H9 (cell line): ENCODE results near the gene SYDE1. TPM values are rescaled to one million over a fixed set of nuclear protein-coding genes. Genes with fewer than 3 reads are reported as not detected.

ENCODE experiments used
- DNase-seq: peaks from one replicate; pipeline ENCODE4 v3.0.0-alpha.2; 2017
- H2AFZ ChIP-seq: one replicate; pipeline ENCODE4 v1.6.1; 2013; ENCODE audit warnings: mild to moderate bottlenecking, low read length, control low read depth, moderate library complexity
- H2AK5ac ChIP-seq: 2 replicates; pipeline ENCODE4 v1.6.1; 2013; ENCODE audit warnings: low read length, control low read depth, mixed read lengths; ENCODE audit not compliant: insufficient read length
- H2BK120ac ChIP-seq: one replicate; pipeline ENCODE4 v1.6.1; 2013; ENCODE audit warnings: low read depth, mild to moderate bottlenecking, low read length, control low read depth, inconsistent platforms; ENCODE audit not compliant: poor library complexity, severe bottlenecking
- H2BK12ac ChIP-seq: 2 replicates; pipeline ENCODE4 v1.6.1; 2013; ENCODE audit warnings: low read length, control low read depth, mixed read lengths, low read depth; ENCODE audit not compliant: insufficient read length
- H2BK15ac ChIP-seq: 2 replicates; pipeline ENCODE4 v1.6.1; 2013; ENCODE audit warnings: low read depth, low read length, control low read depth
- H2BK20ac ChIP-seq: one replicate; pipeline ENCODE4 v1.6.1; 2013; ENCODE audit warnings: low read depth, mild to moderate bottlenecking, low read length, control low read depth, inconsistent platforms; ENCODE audit not compliant: poor library complexity, severe bottlenecking
- H2BK5ac ChIP-seq: 2 replicates; pipeline ENCODE4 v1.6.1; 2013; ENCODE audit warnings: low read length, control low read depth, mixed read lengths; ENCODE audit not compliant: insufficient read length
- H3K14ac ChIP-seq: 2 replicates; pipeline ENCODE4 v1.6.1; 2013; ENCODE audit warnings: low read length, control low read depth; ENCODE audit not compliant: insufficient read depth
- H3K18ac ChIP-seq: 2 replicates; pipeline ENCODE4 v1.6.1; 2013; ENCODE audit warnings: low read depth, mild to moderate bottlenecking, mixed read lengths, low read length, control low read depth; ENCODE audit not compliant: insufficient read length
- H3K23ac ChIP-seq: 2 replicates; pipeline ENCODE4 v1.6.1; 2013; ENCODE audit warnings: low read length, control low read depth, mixed read lengths, low read depth; ENCODE audit not compliant: insufficient read length
- H3K23me2 ChIP-seq: 2 replicates; pipeline ENCODE4 v1.6.1; 2013; ENCODE audit warnings: low read depth, mild to moderate bottlenecking, mixed read lengths, low read length, control low read depth; ENCODE audit not compliant: insufficient read length, poor library complexity, severe bottlenecking
- H3K27ac ChIP-seq: 2 replicates; pipeline ENCODE4 v1.5.1; 2013; ENCODE audit warnings: low read length, control low read depth, mixed read lengths, low read depth; ENCODE audit not compliant: insufficient read length
- H3K27me3 ChIP-seq: 2 replicates; pipeline ENCODE4 v1.6.1; 2013; ENCODE audit warnings: low read length, control low read depth, inconsistent platforms; ENCODE audit not compliant: insufficient read depth
- H3K4ac ChIP-seq: 2 replicates; pipeline ENCODE4 v1.6.1; 2013; ENCODE audit warnings: low read depth, mild to moderate bottlenecking, control low read depth, inconsistent platforms, low read length, moderate library complexity
- H3K4me1 ChIP-seq: 2 replicates; pipeline ENCODE4 v1.6.1; 2013; ENCODE audit warnings: low read length, control low read depth, inconsistent platforms; ENCODE audit not compliant: insufficient read depth
- H3K4me2 ChIP-seq: 2 replicates; pipeline ENCODE4 v1.6.1; 2013; ENCODE audit warnings: low read length, control low read depth, mixed read lengths; ENCODE audit not compliant: insufficient read length, insufficient read depth
- H3K56ac ChIP-seq: 2 replicates; pipeline ENCODE4 v1.6.1; 2013; ENCODE audit warnings: low read depth, mild to moderate bottlenecking, mixed read lengths, low read length, control low read depth; ENCODE audit not compliant: insufficient read length
- H3K79me1 ChIP-seq: 2 replicates; pipeline ENCODE4 v1.6.1; 2013; ENCODE audit warnings: low read depth, mild to moderate bottlenecking, moderate library complexity, low read length, control low read depth, inconsistent platforms; ENCODE audit not compliant: insufficient read depth, poor library complexity, severe bottlenecking
- H3K79me2 ChIP-seq: 2 replicates; pipeline ENCODE4 v1.6.1; 2013; ENCODE audit warnings: low read length, control low read depth, inconsistent platforms; ENCODE audit not compliant: insufficient read depth
- H3K9ac ChIP-seq: 2 replicates; pipeline ENCODE4 v1.6.1; 2013; ENCODE audit warnings: low read length, control low read depth, mixed read lengths; ENCODE audit not compliant: insufficient read length; ENCODE audit errors: extremely low read depth
- H3K9me3 ChIP-seq: one replicate; pipeline ENCODE4 v1.6.1; 2013; ENCODE audit warnings: low read depth, low read length, inconsistent platforms; ENCODE audit not compliant: control insufficient read depth
- H3T11ph ChIP-seq: one replicate; pipeline ENCODE4 v1.6.1; 2013; ENCODE audit warnings: mild to moderate bottlenecking, low read length, control low read depth, inconsistent platforms
- H4K20me1 ChIP-seq: one replicate; pipeline ENCODE4 v1.6.1; 2013; ENCODE audit not compliant: control insufficient read depth, insufficient read length, insufficient read depth
- H4K5ac ChIP-seq: 2 replicates; pipeline ENCODE4 v1.6.1; 2013; ENCODE audit warnings: low read depth, mild to moderate bottlenecking, mixed read lengths, low read length, control low read depth; ENCODE audit not compliant: insufficient read length
- H4K8ac ChIP-seq: replicated peaks from 2 replicates; pipeline ENCODE4 v1.6.1; 2013; ENCODE audit warnings: low read length, control low read depth, mixed read lengths, low read depth; ENCODE audit not compliant: insufficient read length
- H4K91ac ChIP-seq: 2 replicates; pipeline ENCODE4 v1.6.1; 2013; ENCODE audit warnings: low read depth, mild to moderate bottlenecking, moderate library complexity, mixed read lengths, low read length, control low read depth; ENCODE audit not compliant: insufficient read length
- H3K27ac Mint-ChIP-seq, 3 experiments: 2 replicates in 2 of 3; 3 replicates in 1 of 3; pipeline ENCODE4 v1.8.0; 2020 to 2021; ENCODE audit warnings: mixed read lengths in 3 of 3, mild to moderate bottlenecking in 1 of 3, moderate library complexity in 1 of 3
- H3K27me3 Mint-ChIP-seq: 2 replicates; pipeline ENCODE4 v1.8.0; 2021; ENCODE audit warnings: low read depth, mild to moderate bottlenecking, moderate library complexity, mixed read lengths
- H3K36me3 Mint-ChIP-seq, 3 experiments: 2 replicates in 2 of 3; 3 replicates in 1 of 3; pipeline ENCODE4 v1.8.0; 2020 to 2021; ENCODE audit warnings: low read depth in 3 of 3, mixed read lengths in 3 of 3; ENCODE audit not compliant: insufficient read depth in 1 of 3
- H3K4me1 Mint-ChIP-seq, 2 experiments: 2 replicates each; pipeline ENCODE4 v1.8.0; 2020; ENCODE audit warnings: mixed read lengths in 2 of 2
- H3K4me3 Mint-ChIP-seq, 2 experiments: 2 replicates in 1 of 2; 3 replicates in 1 of 2; pipeline ENCODE4 v1.8.0; 2020 to 2021; ENCODE audit warnings: mild to moderate bottlenecking in 2 of 2, mixed read lengths in 2 of 2, moderate library complexity in 1 of 2
- H3K9me3 Mint-ChIP-seq, 2 experiments: 2 replicates in 1 of 2; 3 replicates in 1 of 2; pipeline ENCODE4 v1.8.0; 2020; ENCODE audit warnings: mild to moderate bottlenecking in 2 of 2, mixed read lengths in 2 of 2, moderate library complexity in 1 of 2
- WGBS: extraction: QIAGEN DNeasy Blood & Tissue Kit; methylation state at CpG from one replicate; pipeline ENCODE4 v1.1.7; 2013; ENCODE audit warnings: missing lambda C conversion rate, low lambda C conversion rate, mixed read lengths; ENCODE audit not compliant: insufficient read length; ENCODE audit errors: extremely low coverage; 5-methylcytosine and 5-hydroxymethylcytosine counted together
- total RNA-seq: library from RNA; stranded (reverse); gene quantifications from 2 replicates; pipeline ENCODE4 v1.2.1, GENCODE V29; 2021
- TF ChIP-seq, protein P1 (sequence below): fragments of 200-600 bp; sonication (generic); conservative IDR thresholded peaks from 3 replicates; pipeline ENCODE4 v1.8.0; 2021; ENCODE audit warnings: antibody characterized with exemption, mild to moderate bottlenecking

SYDE1 gene
- total RNA-seq, 1 experiment from 2014 or later: 21.4 TPM

- no peaks in the 10 kb centered on the region for H3K23me2 ChIP-seq
- H2BK15ac ChIP-seq: no peak overlapping the region
- TF ChIP-seq, protein P1, sequence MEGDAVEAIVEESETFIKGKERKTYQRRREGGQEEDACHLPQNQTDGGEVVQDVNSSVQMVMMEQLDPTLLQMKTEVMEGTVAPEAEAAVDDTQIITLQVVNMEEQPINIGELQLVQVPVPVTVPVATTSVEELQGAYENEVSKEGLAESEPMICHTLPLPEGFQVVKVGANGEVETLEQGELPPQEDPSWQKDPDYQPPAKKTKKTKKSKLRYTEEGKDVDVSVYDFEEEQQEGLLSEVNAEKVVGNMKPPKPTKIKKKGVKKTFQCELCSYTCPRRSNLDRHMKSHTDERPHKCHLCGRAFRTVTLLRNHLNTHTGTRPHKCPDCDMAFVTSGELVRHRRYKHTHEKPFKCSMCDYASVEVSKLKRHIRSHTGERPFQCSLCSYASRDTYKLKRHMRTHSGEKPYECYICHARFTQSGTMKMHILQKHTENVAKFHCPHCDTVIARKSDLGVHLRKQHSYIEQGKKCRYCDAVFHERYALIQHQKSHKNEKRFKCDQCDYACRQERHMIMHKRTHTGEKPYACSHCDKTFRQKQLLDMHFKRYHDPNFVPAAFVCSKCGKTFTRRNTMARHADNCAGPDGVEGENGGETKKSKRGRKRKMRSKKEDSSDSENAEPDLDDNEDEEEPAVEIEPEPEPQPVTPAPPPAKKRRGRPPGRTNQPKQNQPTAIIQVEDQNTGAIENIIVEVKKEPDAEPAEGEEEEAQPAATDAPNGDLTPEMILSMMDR: no peak
- H4K20me1 ChIP-seq: no peaks in the 10 kb centered on the region
- Mint-ChIP-seq H3K4me1 (peaks cover 4 to 8% of the 10 kb centered on the region in 2 experiments), H3K27me3 (peaks cover 2% of the 10 kb centered on the region), H3K36me3 (no peaks in the 10 kb centered on the region), H3K9me3 (no peaks in the 10 kb centered on the region; a peak in 3 of 5 replicates), H3K27ac (no peak overlapping the region), H3K4me3 (no peak overlapping the region)
- H3K4ac ChIP-seq: no peak overlapping the region
- H2BK12ac ChIP-seq: no peak overlapping the region
- H4K8ac ChIP-seq: no peak overlapping the region
- no peak overlapping the region for H3K56ac ChIP-seq
- DNase-seq: no peak
- no peaks in the 10 kb centered on the region for H3K79me2 ChIP-seq
- no peak overlapping the region for H2AFZ ChIP-seq
- H3T11ph ChIP-seq: no peak overlapping the region
- no peaks in the 10 kb centered on the region for H3K79me1 ChIP-seq
- no peak overlapping the region for H3K4me2 ChIP-seq
- H2BK120ac ChIP-seq: no peak overlapping the region
- H3K23ac ChIP-seq: no peak overlapping the region
- H2AK5ac ChIP-seq: no peak overlapping the region
- no peak overlapping the region for H3K9ac ChIP-seq
- H3K9me3 ChIP-seq: no peaks in the 10 kb centered on the region
- no peak overlapping the region for H3K14ac ChIP-seq
- no peak overlapping the region for H4K91ac ChIP-seq
- H3K18ac ChIP-seq: no peak overlapping the region
- no peak overlapping the region for H2BK20ac ChIP-seq
- no peak overlapping the region for H4K5ac ChIP-seq
- H3K4me1 ChIP-seq: no peaks in the 10 kb centered on the region
- no CpG with 5 or more reads among the region's 1 CpG for whole genome bisulfite sequencing
- H2BK5ac ChIP-seq: no peak overlapping the region
- no peaks in the 10 kb centered on the region for H3K27me3 ChIP-seq
- no peak overlapping the region for H3K27ac ChIP-seq
These were observed 39.9 kb downstream of the SYDE1 start for GRCh38 chr19:15147090-15147489.
